ENCODE measurements around the gene CCDC43. TPM values are rescaled to one million over a fixed set of nuclear protein-coding genes. Genes with fewer than 3 reads are reported as not detected.

Gene CCDC43
- total RNA-seq, 1 donor from 2014 or later = 17.6 TPM

DNA sequence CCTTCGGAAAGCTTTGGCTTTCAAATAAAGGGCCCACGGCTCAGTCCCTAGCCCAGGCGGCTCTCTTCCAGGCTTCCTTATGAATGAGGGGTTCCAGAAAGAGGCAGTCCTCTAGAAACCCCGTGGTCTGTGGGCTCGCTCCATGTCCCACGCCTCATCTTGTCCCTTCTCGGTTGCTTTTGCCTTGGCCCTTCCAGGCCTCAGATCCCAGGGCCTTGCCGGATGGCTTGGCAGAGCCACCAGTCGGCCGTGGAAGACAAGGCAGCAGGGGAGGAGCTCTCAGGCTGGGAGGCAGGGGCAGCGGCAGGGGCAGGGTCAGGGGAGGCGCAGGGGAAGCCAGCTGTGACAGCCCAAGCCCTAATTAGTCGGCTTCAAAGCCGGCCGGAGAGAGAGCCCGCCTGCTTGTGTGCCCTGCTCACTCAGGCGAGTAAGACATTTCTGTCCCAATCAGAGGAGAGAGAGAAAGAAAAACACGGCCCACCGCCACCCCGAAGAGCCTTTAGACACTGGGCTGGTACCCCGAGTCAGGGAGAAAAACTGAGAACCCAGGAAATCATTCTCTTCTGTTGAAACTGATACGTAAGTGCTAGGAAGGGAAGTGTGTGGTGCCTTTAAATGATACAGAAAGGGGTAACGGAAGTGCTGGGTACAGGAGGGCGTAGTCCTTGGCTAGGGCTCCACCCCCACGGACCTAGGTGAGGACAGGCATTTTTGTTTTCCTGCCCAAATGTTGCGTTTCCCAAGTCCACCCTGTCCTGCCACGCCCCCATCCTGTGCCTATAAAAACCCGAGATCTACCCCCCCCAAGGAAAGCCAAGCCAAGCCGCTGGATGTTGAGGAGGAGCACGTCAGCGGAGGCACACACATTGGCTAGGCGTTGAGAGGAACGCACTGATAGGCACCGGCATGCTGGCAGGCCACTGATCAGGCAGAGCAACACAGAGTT, 61.1 kb downstream of the CCDC43 start:
- no peak for DNase-seq (ENCODE audit: extremely low spot score, unreplicated experiment)
- Mint-ChIP-seq H3K4me3 (ENCODE audit: unreplicated experiment) (no peak overlapping the region), H3K9me3 (ENCODE audit: unreplicated experiment) (no peaks in the 10 kb centered on the region), H3K36me3 (ENCODE audit: unreplicated experiment) (no peaks in the 10 kb centered on the region), H3K4me1 (ENCODE audit: unreplicated experiment) (peaks cover 6% of the 10 kb centered on the region), H3K27ac (ENCODE audit: unreplicated experiment) (no peak overlapping the region), H3K27me3 (ENCODE audit: unreplicated experiment) (no peaks in the 10 kb centered on the region)
- no peak for TF ChIP-seq CTCF (IDR thresholded peaks at IDR 0.05)

GRCh38 chr17:44627513-44628242, 61.9 kb downstream of the CCDC43 start:
- Mint-ChIP-seq H3K4me3 (ENCODE audit: unreplicated experiment) (no peak overlapping the region), H3K27me3 (ENCODE audit: unreplicated experiment) (no peaks in the 10 kb centered on the region), H3K9me3 (ENCODE audit: unreplicated experiment) (no peaks in the 10 kb centered on the region), H3K4me1 (ENCODE audit: unreplicated experiment) (peaks cover 6% of the 10 kb centered on the region), H3K36me3 (ENCODE audit: unreplicated experiment) (no peaks in the 10 kb centered on the region), H3K27ac (ENCODE audit: unreplicated experiment) (no peak overlapping the region)
- TF ChIP-seq CTCF (IDR thresholded peaks at IDR 0.05) = no peak
- DNase-seq (ENCODE audit: extremely low spot score, unreplicated experiment) = no peak

Other genes starting within 250 kb of the CCDC43 start
- gene GPATCH8, start 186.4 kb downstream of the CCDC43 start, total RNA-seq = 52.6 and 57.1 TPM in 2 replicates
- gene FZD2, start 132.3 kb downstream of the CCDC43 start, total RNA-seq = 203 and 207 TPM in 2 replicates
- gene MEIOC, start 33.3 kb downstream of the CCDC43 start, total RNA-seq = 0.75 TPM in 1 of 2 replicates, not detected in the other
- 6.7 and 9.2 TPM in 2 replicates for gene DBF4B, start 18.9 kb upstream of the CCDC43 start, total RNA-seq
- 1.0 and 1.7 TPM in 2 replicates for gene ADAM11, start 69.2 kb upstream of the CCDC43 start, total RNA-seq
- 40.6 and 43.0 TPM in 2 replicates for gene GJC1, start 140.5 kb upstream of the CCDC43 start, total RNA-seq
- not detected in 2 replicates for gene HIGD1B, start 158.1 kb upstream of the CCDC43 start, total RNA-seq
- gene EFTUD2, start 209.7 kb upstream of the CCDC43 start, total RNA-seq = 95.6 and 102 TPM in 2 replicates
- not detected in 2 replicates for gene GFAP, start 225.7 kb upstream of the CCDC43 start, total RNA-seq